Measurements from ENCODE around the gene MMP24. TPM values are rescaled to one million over a fixed set of nuclear protein-coding genes. Genes with fewer than 3 reads are reported as not detected.

MMP24 gene
- total RNA-seq, 1 experiment from 2014 or later: 0.91 TPM

GRCh38 chr20:35311409-35311808 lies 84.9 kb downstream of the MMP24 start:
- ATAC-seq (peak; percentile 11), DNase-seq (peak; percentile 94)
- BruUV-seq (replicated peaks): no TSS peak
- H3F3A ChIP-seq (ENCODE audit: low read length, unreplicated experiment): peaks cover 23% of the 10 kb centered on the region
- no peaks in the 10 kb centered on the region for H3K79me2 ChIP-seq (ENCODE audit: low read length)
- H3K4me3 ChIP-seq (ENCODE audit: low read length): peak overlapping the region; percentile 19; the same call in 1 of the 2 replicates
- TF ChIP-seq EZH2phosphoT487 (IDR thresholded peaks at IDR 0.05; ENCODE audit: borderline replicate concordance, low read length): no peak
- TF ChIP-seq EZH2 (IDR thresholded peaks at IDR 0.05; ENCODE audit: low read length, unreplicated experiment): no peak
- TF ChIP-seq, protein P1, sequence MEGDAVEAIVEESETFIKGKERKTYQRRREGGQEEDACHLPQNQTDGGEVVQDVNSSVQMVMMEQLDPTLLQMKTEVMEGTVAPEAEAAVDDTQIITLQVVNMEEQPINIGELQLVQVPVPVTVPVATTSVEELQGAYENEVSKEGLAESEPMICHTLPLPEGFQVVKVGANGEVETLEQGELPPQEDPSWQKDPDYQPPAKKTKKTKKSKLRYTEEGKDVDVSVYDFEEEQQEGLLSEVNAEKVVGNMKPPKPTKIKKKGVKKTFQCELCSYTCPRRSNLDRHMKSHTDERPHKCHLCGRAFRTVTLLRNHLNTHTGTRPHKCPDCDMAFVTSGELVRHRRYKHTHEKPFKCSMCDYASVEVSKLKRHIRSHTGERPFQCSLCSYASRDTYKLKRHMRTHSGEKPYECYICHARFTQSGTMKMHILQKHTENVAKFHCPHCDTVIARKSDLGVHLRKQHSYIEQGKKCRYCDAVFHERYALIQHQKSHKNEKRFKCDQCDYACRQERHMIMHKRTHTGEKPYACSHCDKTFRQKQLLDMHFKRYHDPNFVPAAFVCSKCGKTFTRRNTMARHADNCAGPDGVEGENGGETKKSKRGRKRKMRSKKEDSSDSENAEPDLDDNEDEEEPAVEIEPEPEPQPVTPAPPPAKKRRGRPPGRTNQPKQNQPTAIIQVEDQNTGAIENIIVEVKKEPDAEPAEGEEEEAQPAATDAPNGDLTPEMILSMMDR (conservative IDR thresholded peaks at IDR 0.05; ENCODE audit: low read depth, low read length): no peak
- H3K4me1 ChIP-seq (ENCODE audit: insufficient read depth, low read length): peaks cover 85% of the 10 kb centered on the region
- CTCF ChIA-PET: no interaction called here
- H3K36me3 ChIP-seq (ENCODE audit: low read depth, low read length): no peaks in the 10 kb centered on the region
- no peaks in the 10 kb centered on the region for H4K20me1 ChIP-seq (ENCODE audit: low read length)
- intact Hi-C loops (cut with micrococcal nuclease): no loop called here
- peak overlapping the region; percentile 35 for H3K4me2 ChIP-seq (ENCODE audit: low read length)
- H3K9me2 ChIP-seq (replicated peaks; ENCODE audit: low read length): no peaks in the 10 kb centered on the region
- no peaks in the 10 kb centered on the region for H3K9me3 ChIP-seq (ENCODE audit: low read length)
- peak overlapping the region; percentile 82 for H3K9ac ChIP-seq (ENCODE audit: low read length)
- peak overlapping the region; percentile 91 for H3K27ac ChIP-seq (ENCODE audit: low read length)
- no peaks in the 10 kb centered on the region for H3K27me3 ChIP-seq (ENCODE audit: low read length)
- no peak overlapping the region for H2AFZ ChIP-seq (ENCODE audit: low read length)
- POLR2A ChIA-PET (ENCODE audit: unreplicated experiment): interaction anchor here (0.6 kb wide), 1 partner anchor 27 kb away, joined by 3 read pairs; the partner anchor contains the start of gene EIF6

GRCh38 chr20:35311822-35312221 lies 85.3 kb downstream of the MMP24 start:
- Histone ChIP-seq H3K9me2 (replicated peaks; ENCODE audit: low read length) (no peaks in the 10 kb centered on the region), H3K4me1 (ENCODE audit: insufficient read depth, low read length) (peaks cover 82% of the 10 kb centered on the region), H2AFZ (ENCODE audit: low read length) (no peak overlapping the region), H3K27ac (ENCODE audit: low read length) (peak overlapping the region; percentile 91), H3K9me3 (ENCODE audit: low read length) (no peaks in the 10 kb centered on the region), H4K20me1 (ENCODE audit: low read length) (no peaks in the 10 kb centered on the region), H3K9ac (ENCODE audit: low read length) (peak overlapping the region; percentile 82), H3F3A (ENCODE audit: low read length, unreplicated experiment) (peaks cover 19% of the 10 kb centered on the region), H3K79me2 (ENCODE audit: low read length) (no peaks in the 10 kb centered on the region), H3K4me3 (ENCODE audit: low read length) (peak overlapping the region; percentile 19; the same call in 1 of the 2 replicates), H3K36me3 (ENCODE audit: low read depth, low read length) (no peaks in the 10 kb centered on the region), H3K27me3 (ENCODE audit: low read length) (no peaks in the 10 kb centered on the region), H3K4me2 (ENCODE audit: low read length) (peak overlapping the region; percentile 35)
- TSS peak; percentile 95 for BruUV-seq (replicated peaks)
- no peak for DNase-seq
- POLR2A ChIA-PET (ENCODE audit: unreplicated experiment): interaction anchor here (0.6 kb wide), 3 partner anchors 10 to 149 kb away, joined by 3 to 4 read pairs (median 3); partner anchors contain the start of gene EIF6
- CTCF ChIA-PET: no interaction called here
- no peak for ATAC-seq
- intact Hi-C loops (cut with micrococcal nuclease): no loop called here
- TF ChIP-seq, protein P1 (conservative IDR thresholded peaks at IDR 0.05; ENCODE audit: low read depth, low read length): no peak
- TF ChIP-seq EZH2 (IDR thresholded peaks at IDR 0.05; ENCODE audit: low read length, unreplicated experiment) (no peak), EZH2phosphoT487 (IDR thresholded peaks at IDR 0.05; ENCODE audit: borderline replicate concordance, low read length) (no peak)

- H3K9ac ChIP-seq (ENCODE audit: low read length): peak overlapping the region; percentile 85
- no peak for TF ChIP-seq EZH2 (IDR thresholded peaks at IDR 0.05; ENCODE audit: low read length, unreplicated experiment)
- TF ChIP-seq EZH2phosphoT487 (IDR thresholded peaks at IDR 0.05; ENCODE audit: borderline replicate concordance, low read length): no peak
- TF ChIP-seq, protein P1 (conservative IDR thresholded peaks at IDR 0.05; ENCODE audit: low read depth, low read length): no peak
- peak overlapping the region; percentile 91 for H3K27ac ChIP-seq (ENCODE audit: low read length)
- CTCF ChIA-PET: no interaction called here
- intact Hi-C loops (cut with micrococcal nuclease): no loop called here
- H3K36me3 ChIP-seq (ENCODE audit: low read depth, low read length): no peaks in the 10 kb centered on the region
- no TSS peak for BruUV-seq (replicated peaks)
- H3K27me3 ChIP-seq (ENCODE audit: low read length): no peaks in the 10 kb centered on the region
- peaks cover 80% of the 10 kb centered on the region for H3K4me1 ChIP-seq (ENCODE audit: insufficient read depth, low read length)
- 0 out of 2 replicates have a peak, but pooled peaks cover 2% of the 10 kb centered on the region for H3K79me2 ChIP-seq (ENCODE audit: low read length)
- H3F3A ChIP-seq (ENCODE audit: low read length, unreplicated experiment): peaks cover 16% of the 10 kb centered on the region
- peak overlapping the region; percentile 19; the same call in 1 of the 2 replicates for H3K4me3 ChIP-seq (ENCODE audit: low read length)
- H3K9me2 ChIP-seq (replicated peaks; ENCODE audit: low read length): no peaks in the 10 kb centered on the region
- H3K4me2 ChIP-seq (ENCODE audit: low read length): peak overlapping the region; percentile 51
- H3K9me3 ChIP-seq (ENCODE audit: low read length): no peaks in the 10 kb centered on the region
- no peaks in the 10 kb centered on the region for H4K20me1 ChIP-seq (ENCODE audit: low read length)
- ATAC-seq: peak; percentile 84
- no peak overlapping the region for H2AFZ ChIP-seq (ENCODE audit: low read length)
- POLR2A ChIA-PET (ENCODE audit: unreplicated experiment): interaction anchor here (0.6 kb wide), 2 partner anchors 10 to 148 kb away, joined by 3 to 4 read pairs; no protein-coding TSS in a partner anchor
- peak; percentile 98 for DNase-seq
These were observed 85.8 kb downstream of the MMP24 start for GRCh38 chr20:35312318-35312717.

Data from PC-3 (cell line).